Omental fat pad (tissue), 4 donors: ENCODE data around the gene NCAN. TPM values are rescaled to one million over a fixed set of nuclear protein-coding genes. Genes with fewer than 3 reads are reported as not detected.
"Not testable (repeated sequence)": the region's sequence is repeated elsewhere in the genome, so short reads cannot be mapped to it uniquely, and the experiment has no call there.

ENCODE experiments used
- ATAC-seq: fragments of 150-250 bp; one replicate; pipeline ENCODE4 v1.9.1; 2016; ENCODE audit warnings: mild to moderate bottlenecking, moderate library complexity; ENCODE audit not compliant: low FRiP score
- DNase-seq: peaks from one replicate; pipeline ENCODE4 v3.0.0-alpha.2; 2019; ENCODE audit warnings: low spot score
- total RNA-seq, 4 donors: library from RNA; depleted of rRNA; stranded (reverse); fragments of >200 nt; gene quantifications; one replicate each; pipeline ENCODE4 v1.1.0, GENCODE V29; 2016
- TF ChIP-seq, protein P1 (sequence below), 3 donors: fragments of 450-650 bp; IDR thresholded peaks; one replicate each; pipeline ENCODE4 v1.5.1; 2016 to 2017; ENCODE audit warnings: antibody characterized with exemption in 3 of 3, mild to moderate bottlenecking in 3 of 3, moderate library complexity in 2 of 3

NCAN gene
- total RNA-seq, 4 donors from 2014 or later: not detected

DNA sequence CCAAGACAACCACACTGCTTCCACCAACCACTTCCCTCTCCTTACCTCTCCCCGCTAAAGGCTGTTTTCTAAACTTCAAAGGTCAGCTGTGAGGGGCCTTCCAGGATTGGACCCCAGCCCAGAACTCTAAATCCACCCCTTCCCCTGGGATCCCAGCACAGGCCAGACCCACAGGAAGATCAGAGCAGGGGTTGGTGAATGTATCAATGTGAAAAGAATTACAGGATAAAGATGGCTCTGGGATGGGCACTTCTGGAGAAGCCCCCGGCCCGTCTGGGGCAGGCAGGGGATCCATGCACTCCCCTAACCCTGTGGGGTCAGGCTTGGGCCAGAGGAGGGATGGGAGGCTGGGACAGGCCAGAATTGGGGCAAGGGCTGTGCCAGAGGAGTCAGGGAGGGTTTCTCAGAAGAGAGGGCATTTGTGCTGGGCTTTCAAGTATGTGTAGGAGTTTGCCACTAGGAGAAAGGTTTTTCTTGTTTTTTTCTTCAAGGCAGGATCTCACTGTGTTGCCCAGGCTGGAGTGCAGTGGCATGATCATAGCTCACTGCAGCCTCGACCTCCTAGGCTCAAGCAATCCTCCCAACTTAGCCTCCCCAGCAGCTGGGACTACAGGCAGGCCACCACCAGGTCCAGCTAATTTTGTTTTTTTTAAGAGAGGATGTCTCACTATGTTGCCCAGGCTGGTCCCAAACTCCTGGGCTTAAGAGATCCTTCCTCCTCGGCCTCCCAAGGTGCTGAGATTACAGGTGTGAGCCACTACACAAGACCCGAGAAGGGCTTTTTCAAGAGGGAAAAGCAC is 40.7 kb upstream of the NCAN start:
- no peak for ATAC-seq
- no peak for DNase-seq
- TF ChIP-seq, protein P1, sequence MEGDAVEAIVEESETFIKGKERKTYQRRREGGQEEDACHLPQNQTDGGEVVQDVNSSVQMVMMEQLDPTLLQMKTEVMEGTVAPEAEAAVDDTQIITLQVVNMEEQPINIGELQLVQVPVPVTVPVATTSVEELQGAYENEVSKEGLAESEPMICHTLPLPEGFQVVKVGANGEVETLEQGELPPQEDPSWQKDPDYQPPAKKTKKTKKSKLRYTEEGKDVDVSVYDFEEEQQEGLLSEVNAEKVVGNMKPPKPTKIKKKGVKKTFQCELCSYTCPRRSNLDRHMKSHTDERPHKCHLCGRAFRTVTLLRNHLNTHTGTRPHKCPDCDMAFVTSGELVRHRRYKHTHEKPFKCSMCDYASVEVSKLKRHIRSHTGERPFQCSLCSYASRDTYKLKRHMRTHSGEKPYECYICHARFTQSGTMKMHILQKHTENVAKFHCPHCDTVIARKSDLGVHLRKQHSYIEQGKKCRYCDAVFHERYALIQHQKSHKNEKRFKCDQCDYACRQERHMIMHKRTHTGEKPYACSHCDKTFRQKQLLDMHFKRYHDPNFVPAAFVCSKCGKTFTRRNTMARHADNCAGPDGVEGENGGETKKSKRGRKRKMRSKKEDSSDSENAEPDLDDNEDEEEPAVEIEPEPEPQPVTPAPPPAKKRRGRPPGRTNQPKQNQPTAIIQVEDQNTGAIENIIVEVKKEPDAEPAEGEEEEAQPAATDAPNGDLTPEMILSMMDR (IDR thresholded peaks at IDR 0.05): no peak

GRCh38 chr19:19171821-19172532 is 39.8 kb upstream of the NCAN start:
- TF ChIP-seq, protein P1 (IDR thresholded peaks at IDR 0.05): no peak
- ATAC-seq: no peak

GRCh38 chr19:19173243-19173642 is 38.5 kb upstream of the NCAN start:
- ATAC-seq, DNase-seq: not testable (repeated sequence)

More at GRCh38 chr19:19171821-19172532, 39.8 kb upstream of the NCAN start:
- DNase-seq: no peak

GRCh38 chr19:19176950-19177349 is 34.8 kb upstream of the NCAN start:
- DNase-seq (no peak), ATAC-seq (no peak)
- TF ChIP-seq, protein P1 (IDR thresholded peaks at IDR 0.05): no peak

GRCh38 chr19:19179548-19180441 is 32.0 kb upstream of the NCAN start:
- ATAC-seq: no peak
- TF ChIP-seq, protein P1 (IDR thresholded peaks at IDR 0.05): no peak

DNA sequence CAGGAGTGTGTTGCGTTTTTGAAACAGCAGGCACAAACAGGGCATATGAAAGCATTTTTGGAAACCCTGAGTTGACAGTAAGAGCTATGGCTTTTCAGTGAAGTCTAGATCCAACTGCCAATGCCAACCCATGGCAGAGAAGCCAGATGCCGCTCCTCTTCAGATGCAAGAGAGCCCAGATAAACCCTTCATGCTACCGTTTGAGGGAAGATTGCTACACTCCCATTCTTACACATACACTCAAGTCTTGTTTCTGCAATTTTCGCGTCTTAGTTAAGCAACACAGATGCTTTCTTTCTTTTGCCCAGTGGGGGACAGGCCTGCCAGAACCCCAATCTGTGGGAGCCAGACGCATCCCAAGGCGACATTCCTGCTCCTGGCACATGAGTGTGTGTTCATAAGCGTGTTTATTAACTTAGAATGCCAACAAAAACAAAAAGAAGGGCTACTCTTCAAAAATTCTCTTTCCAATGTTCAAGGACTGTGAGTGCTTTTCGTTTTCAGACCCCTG is 30.2 kb upstream of the NCAN start:
- no peak for ATAC-seq
- no peak for DNase-seq
- TF ChIP-seq, protein P1 (IDR thresholded peaks at IDR 0.05): no peak

More at GRCh38 chr19:19179548-19180441, 32.0 kb upstream of the NCAN start:
- no peak for DNase-seq
